HepG2 (cell line): Measurements from ENCODE around the gene ECHS1. TPM values are rescaled to one million over a fixed set of nuclear protein-coding genes. Genes with fewer than 3 reads are reported as not detected.
A peak's percentile ranks its signal among the peaks of the same experiment; 100 is the strongest.

Source experiments
- EHMT2 ChIP-seq: fragments of 200-600 bp; sonication (generic); IDR thresholded peaks from 2 replicates; pipeline ENCODE4 v1.7.0; 2017; ENCODE audit warnings: antibody characterized with exemption, low read depth, low read length, borderline replicate concordance
- HNRNPUL1 ChIP-seq: fragments of 200-400 bp; formaldehyde crosslinking; IDR thresholded peaks from 2 replicates; pipeline ENCODE4 v1.6.1; 2017; ENCODE audit warnings: low read depth, mild to moderate bottlenecking, low read length, moderate library complexity
- MAFG ChIP-seq: sonication (generic); formaldehyde crosslinking; IDR thresholded peaks from 2 replicates; pipeline ENCODE4 v1.5.1; 2020; ENCODE audit warnings: mild to moderate bottlenecking, missing genetic modification reagents
- MED8 ChIP-seq: sonication (generic); formaldehyde crosslinking; IDR thresholded peaks from 2 replicates; pipeline ENCODE4 v1.8.1; 2023; ENCODE audit warnings: mild to moderate bottlenecking, missing genetic modification reagents; ENCODE audit not compliant: insufficient replicate concordance
- NCOA1 ChIP-seq: sonication (generic); formaldehyde crosslinking; IDR thresholded peaks from 2 replicates; pipeline ENCODE4 v1.9.0; 2021; ENCODE audit warnings: missing genetic modification reagents
- SKI ChIP-seq: fragments of 450-650 bp; IDR thresholded peaks from one replicate; pipeline ENCODE4 v1.6.1; 2018; ENCODE audit warnings: mild to moderate bottlenecking; ENCODE audit not compliant: partially characterized antibody
- ZBTB38 ChIP-seq: sonication (generic); formaldehyde crosslinking; IDR thresholded peaks from 2 replicates; pipeline ENCODE4 v1.5.1; 2020; ENCODE audit warnings: mild to moderate bottlenecking, missing genetic modification reagents
- ZNF10 ChIP-seq: sonication (generic); formaldehyde crosslinking; IDR thresholded peaks from 2 replicates; pipeline ENCODE4 v1.4.0; 2020; ENCODE audit warnings: mild to moderate bottlenecking, low read depth, missing genetic modification reagents, borderline replicate concordance
- ZNF143 ChIP-seq: sonication (generic); formaldehyde crosslinking; IDR thresholded peaks from 2 replicates; pipeline ENCODE4 v1.4.0; 2020; ENCODE audit warnings: missing genetic modification reagents
- ZNF34 ChIP-seq: sonication (generic); formaldehyde crosslinking; IDR thresholded peaks from 2 replicates; pipeline ENCODE4 v1.4.0; 2020; ENCODE audit warnings: mild to moderate bottlenecking, missing genetic modification reagents, borderline replicate concordance
- ZNF543 ChIP-seq: sonication (generic); formaldehyde crosslinking; IDR thresholded peaks from 2 replicates; pipeline ENCODE4 v1.4.0; 2020; ENCODE audit warnings: mild to moderate bottlenecking, missing genetic modification reagents
- ZNF607 ChIP-seq: sonication (generic); formaldehyde crosslinking; IDR thresholded peaks from 2 replicates; pipeline ENCODE4 v1.5.1; 2020; ENCODE audit warnings: missing genetic modification reagents, mild to moderate bottlenecking, borderline replicate concordance
- ZNF670 ChIP-seq: sonication (generic); formaldehyde crosslinking; IDR thresholded peaks from 2 replicates; pipeline ENCODE4 v1.8.0; 2022; ENCODE audit warnings: mild to moderate bottlenecking, missing genetic modification reagents, borderline replicate concordance
- ZNF7 ChIP-seq: IDR thresholded peaks from 2 replicates; pipeline ENCODE4 v1.6.1; 2016; ENCODE audit warnings: missing biosample characterization, missing genetic modification reagents
- polyA plus RNA-seq, 8 experiments: library from polyadenylated mRNA; depleted of rRNA in 3 of 8; stranded (reverse) in 7 of 8; unstranded in 1 of 8; fragments of >200 nt; fragmentation: Illumina TruSeq in 4 of 8; extraction: Trizol in 4 of 8; gene quantifications; 2 replicates each; pipeline versions ENCODE4 v1.2.1 to v1.2.3, GENCODE V29; 2011 to 2016; ENCODE audit warnings: low read depth in 4 of 8, missing spikeins in 1 of 8, mixed read lengths in 1 of 8; ENCODE audit not compliant: insufficient read depth in 1 of 8
- total RNA-seq, 5 experiments: library from RNA; depleted of rRNA; stranded (reverse); fragments of >200 nt; fragmentation: Illumina TruSeq; extraction: Trizol; gene quantifications; 2 replicates each; pipeline ENCODE4 v1.2.3, GENCODE V29; 2016; ENCODE audit warnings: low read depth in 1 of 5
- TF ChIP-seq, protein P1 (sequence below): sonication (generic); formaldehyde crosslinking; IDR thresholded peaks from 2 replicates; pipeline ENCODE4 v1.8.1; 2022; ENCODE audit warnings: low read depth, mild to moderate bottlenecking, missing genetic modification reagents
- TF ChIP-seq, protein P2 (sequence below): sonication (generic); formaldehyde crosslinking; IDR thresholded peaks from 2 replicates; pipeline ENCODE4 v1.4.0; 2020; ENCODE audit warnings: mild to moderate bottlenecking, missing genetic modification reagents
- TF ChIP-seq, protein P3 (sequence below): sonication (generic); formaldehyde crosslinking; IDR thresholded peaks from 2 replicates; pipeline ENCODE4 v1.4.0; 2020; ENCODE audit warnings: missing genetic modification reagents
- TF ChIP-seq, protein P4 (sequence below): sonication (generic); formaldehyde crosslinking; IDR thresholded peaks from 2 replicates; pipeline ENCODE4 v1.4.0; 2020; ENCODE audit warnings: missing genetic modification reagents
- TF ChIP-seq, protein P5 (sequence below): sonication (generic); formaldehyde crosslinking; IDR thresholded peaks from 2 replicates; pipeline ENCODE4 v1.8.0; 2022; ENCODE audit warnings: missing genetic modification reagents, mild to moderate bottlenecking, borderline replicate concordance
- TF ChIP-seq, protein P6 (sequence below): sonication (generic); IDR thresholded peaks from 2 replicates; pipeline ENCODE4 v1.6.1; 2016; ENCODE audit warnings: low read depth, borderline replicate concordance

Gene ECHS1
- total and polyA plus RNA-seq, 2 of the 13 experiments (the other 11 are each of a cell fraction or from before 2014, with no cell fraction given) = 32.7 to 195 TPM

DNA sequence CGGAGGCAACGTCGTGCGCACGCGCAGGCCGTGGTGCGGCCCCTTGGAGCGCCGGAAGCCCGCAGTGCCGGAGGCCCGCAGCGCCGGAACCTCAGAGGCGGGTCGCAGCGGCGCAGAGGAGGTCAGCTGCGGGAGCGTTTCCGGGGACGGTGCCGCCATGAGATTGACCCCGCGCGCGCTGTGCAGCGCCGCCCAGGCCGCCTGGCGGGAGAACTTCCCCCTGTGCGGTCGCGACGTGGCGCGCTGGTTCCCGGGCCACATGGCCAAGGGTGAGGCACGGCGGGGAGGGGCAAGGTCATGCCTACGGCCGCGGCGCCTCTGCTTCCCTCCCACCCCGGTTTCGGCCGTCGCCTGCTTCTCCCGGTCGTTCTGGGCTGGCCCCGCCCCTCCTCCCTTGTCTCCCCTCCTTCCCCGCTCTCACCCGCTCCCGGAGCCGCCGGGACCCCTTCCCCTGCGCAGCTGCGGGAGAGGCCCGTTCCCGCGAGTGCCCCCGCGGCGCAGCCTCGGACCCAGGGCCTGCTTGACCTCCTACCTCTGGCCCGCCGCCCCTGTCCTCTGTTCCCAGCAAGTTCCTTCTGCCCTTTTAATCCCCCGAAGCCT lies 21.0 kb upstream of the ECHS1 start, which contains the start of gene MTG1 (continued):
- TF ChIP-seq, protein P1, sequence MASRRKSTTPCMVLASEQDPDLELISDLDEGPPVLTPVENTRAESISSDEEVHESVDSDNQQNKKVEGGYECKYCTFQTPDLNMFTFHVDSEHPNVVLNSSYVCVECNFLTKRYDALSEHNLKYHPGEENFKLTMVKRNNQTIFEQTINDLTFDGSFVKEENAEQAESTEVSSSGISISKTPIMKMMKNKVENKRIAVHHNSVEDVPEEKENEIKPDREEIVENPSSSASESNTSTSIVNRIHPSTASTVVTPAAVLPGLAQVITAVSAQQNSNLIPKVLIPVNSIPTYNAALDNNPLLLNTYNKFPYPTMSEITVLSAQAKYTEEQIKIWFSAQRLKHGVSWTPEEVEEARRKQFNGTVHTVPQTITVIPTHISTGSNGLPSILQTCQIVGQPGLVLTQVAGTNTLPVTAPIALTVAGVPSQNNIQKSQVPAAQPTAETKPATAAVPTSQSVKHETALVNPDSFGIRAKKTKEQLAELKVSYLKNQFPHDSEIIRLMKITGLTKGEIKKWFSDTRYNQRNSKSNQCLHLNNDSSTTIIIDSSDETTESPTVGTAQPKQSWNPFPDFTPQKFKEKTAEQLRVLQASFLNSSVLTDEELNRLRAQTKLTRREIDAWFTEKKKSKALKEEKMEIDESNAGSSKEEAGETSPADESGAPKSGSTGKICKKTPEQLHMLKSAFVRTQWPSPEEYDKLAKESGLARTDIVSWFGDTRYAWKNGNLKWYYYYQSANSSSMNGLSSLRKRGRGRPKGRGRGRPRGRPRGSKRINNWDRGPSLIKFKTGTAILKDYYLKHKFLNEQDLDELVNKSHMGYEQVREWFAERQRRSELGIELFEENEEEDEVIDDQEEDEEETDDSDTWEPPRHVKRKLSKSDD = peak; percentile 94
- TF ChIP-seq, protein P2, sequence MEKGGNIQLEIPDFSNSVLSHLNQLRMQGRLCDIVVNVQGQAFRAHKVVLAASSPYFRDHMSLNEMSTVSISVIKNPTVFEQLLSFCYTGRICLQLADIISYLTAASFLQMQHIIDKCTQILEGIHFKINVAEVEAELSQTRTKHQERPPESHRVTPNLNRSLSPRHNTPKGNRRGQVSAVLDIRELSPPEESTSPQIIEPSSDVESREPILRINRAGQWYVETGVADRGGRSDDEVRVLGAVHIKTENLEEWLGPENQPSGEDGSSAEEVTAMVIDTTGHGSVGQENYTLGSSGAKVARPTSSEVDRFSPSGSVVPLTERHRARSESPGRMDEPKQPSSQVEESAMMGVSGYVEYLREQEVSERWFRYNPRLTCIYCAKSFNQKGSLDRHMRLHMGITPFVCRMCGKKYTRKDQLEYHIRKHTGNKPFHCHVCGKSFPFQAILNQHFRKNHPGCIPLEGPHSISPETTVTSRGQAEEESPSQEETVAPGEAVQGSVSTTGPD (CRISPR knock-in tag) = no peak
- TF ChIP-seq, protein P3, sequence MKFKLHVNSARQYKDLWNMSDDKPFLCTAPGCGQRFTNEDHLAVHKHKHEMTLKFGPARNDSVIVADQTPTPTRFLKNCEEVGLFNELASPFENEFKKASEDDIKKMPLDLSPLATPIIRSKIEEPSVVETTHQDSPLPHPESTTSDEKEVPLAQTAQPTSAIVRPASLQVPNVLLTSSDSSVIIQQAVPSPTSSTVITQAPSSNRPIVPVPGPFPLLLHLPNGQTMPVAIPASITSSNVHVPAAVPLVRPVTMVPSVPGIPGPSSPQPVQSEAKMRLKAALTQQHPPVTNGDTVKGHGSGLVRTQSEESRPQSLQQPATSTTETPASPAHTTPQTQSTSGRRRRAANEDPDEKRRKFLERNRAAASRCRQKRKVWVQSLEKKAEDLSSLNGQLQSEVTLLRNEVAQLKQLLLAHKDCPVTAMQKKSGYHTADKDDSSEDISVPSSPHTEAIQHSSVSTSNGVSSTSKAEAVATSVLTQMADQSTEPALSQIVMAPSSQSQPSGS (CRISPR knock-in tag) = peak; percentile 74; the same call in 1 of the 2 replicates
- TF ChIP-seq ZNF10 = no peak
- TF ChIP-seq NCOA1 = 0 out of 2 replicates have a peak, but pooled peaks have one; percentile 78
- TF ChIP-seq ZNF543 (CRISPR knock-in tag) = peak; percentile 86; the same call in 1 of the 2 replicates
- TF ChIP-seq, protein P4, sequence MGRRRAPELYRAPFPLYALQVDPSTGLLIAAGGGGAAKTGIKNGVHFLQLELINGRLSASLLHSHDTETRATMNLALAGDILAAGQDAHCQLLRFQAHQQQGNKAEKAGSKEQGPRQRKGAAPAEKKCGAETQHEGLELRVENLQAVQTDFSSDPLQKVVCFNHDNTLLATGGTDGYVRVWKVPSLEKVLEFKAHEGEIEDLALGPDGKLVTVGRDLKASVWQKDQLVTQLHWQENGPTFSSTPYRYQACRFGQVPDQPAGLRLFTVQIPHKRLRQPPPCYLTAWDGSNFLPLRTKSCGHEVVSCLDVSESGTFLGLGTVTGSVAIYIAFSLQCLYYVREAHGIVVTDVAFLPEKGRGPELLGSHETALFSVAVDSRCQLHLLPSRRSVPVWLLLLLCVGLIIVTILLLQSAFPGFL (CRISPR knock-in tag) = no peak
- peak; percentile 96 for TF ChIP-seq ZNF670
- peak; percentile 82; the same call in 1 of the 2 replicates for TF ChIP-seq ZNF34 (CRISPR knock-in tag)
- TF ChIP-seq ZBTB38 (CRISPR knock-in tag) = peak; percentile 94
- peak; percentile 56; the same call in 1 of the 2 replicates for TF ChIP-seq ZNF143 (CRISPR knock-in tag)
- TF ChIP-seq, protein P5, sequence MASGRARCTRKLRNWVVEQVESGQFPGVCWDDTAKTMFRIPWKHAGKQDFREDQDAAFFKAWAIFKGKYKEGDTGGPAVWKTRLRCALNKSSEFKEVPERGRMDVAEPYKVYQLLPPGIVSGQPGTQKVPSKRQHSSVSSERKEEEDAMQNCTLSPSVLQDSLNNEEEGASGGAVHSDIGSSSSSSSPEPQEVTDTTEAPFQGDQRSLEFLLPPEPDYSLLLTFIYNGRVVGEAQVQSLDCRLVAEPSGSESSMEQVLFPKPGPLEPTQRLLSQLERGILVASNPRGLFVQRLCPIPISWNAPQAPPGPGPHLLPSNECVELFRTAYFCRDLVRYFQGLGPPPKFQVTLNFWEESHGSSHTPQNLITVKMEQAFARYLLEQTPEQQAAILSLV = peak; percentile 93
- TF ChIP-seq MAFG (CRISPR knock-in tag) = no peak
- TF ChIP-seq EHMT2 = no peak
- peak; percentile 73 for TF ChIP-seq SKI
- peak; percentile 68 for TF ChIP-seq MED8 (CRISPR knock-in tag)
- no peak for TF ChIP-seq ZNF7 (CRISPR knock-in tag)
- TF ChIP-seq, protein P6, sequence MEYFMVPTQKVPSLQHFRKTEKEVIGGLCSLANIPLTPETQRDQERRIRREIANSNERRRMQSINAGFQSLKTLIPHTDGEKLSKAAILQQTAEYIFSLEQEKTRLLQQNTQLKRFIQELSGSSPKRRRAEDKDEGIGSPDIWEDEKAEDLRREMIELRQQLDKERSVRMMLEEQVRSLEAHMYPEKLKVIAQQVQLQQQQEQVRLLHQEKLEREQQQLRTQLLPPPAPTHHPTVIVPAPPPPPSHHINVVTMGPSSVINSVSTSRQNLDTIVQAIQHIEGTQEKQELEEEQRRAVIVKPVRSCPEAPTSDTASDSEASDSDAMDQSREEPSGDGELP = peak; percentile 89; the same call in 1 of the 2 replicates
- peak; percentile 84 for TF ChIP-seq ZNF607
- TF ChIP-seq HNRNPUL1 = 0 out of 2 replicates have a peak, but pooled peaks have one; percentile 44
